HG02943 (cell line): ENCODE data around the gene RRAS2.
"Not testable (repeated sequence)": the region's sequence is repeated elsewhere in the genome, so short reads cannot be mapped to it uniquely, and the experiment has no call there.

Experiments used
- ATAC-seq: cut with Tn5 transposase; IDR thresholded peaks from one replicate; pipeline ENCODE4 v1.9.1; 2021; ENCODE audit warnings: mild to moderate bottlenecking, low read depth, moderate library complexity; ENCODE audit not compliant: unreplicated experiment

The RRAS2 gene

GRCh38 chr11:14264966-14265365, 94.0 kb downstream of the RRAS2 start:
- ATAC-seq = no peak

DNA sequence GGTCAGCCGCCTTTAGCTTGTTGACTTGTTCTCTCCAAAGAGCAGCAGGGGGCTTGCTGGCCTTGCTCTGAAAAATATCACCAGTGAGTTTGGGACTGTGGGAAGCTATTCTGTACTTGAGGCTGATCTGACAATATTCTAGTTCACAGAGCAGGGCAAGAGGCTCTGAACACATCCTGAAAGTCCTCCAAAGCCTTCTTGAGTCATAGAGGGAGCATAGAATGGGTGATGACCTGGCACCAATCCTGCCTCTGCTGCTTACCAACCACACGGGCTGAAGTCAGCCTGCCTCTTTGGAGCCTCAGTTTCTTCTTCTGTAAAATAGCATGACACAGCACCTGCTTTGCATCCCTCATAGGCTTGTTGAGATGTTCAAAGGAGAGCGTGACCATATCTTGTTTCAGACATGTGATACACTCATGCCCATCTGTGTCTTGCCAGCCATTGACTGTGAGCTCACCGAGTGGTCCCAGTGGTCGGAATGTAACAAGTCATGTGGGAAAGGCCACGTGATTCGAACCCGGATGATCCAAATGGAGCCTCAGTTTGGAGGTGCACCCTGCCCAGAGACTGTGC, 96.6 kb downstream of the RRAS2 start:
- ATAC-seq = no peak

- ATAC-seq = no peak
Observed at GRCh38 chr11:14261066-14261465, 97.9 kb downstream of the RRAS2 start.

DNA sequence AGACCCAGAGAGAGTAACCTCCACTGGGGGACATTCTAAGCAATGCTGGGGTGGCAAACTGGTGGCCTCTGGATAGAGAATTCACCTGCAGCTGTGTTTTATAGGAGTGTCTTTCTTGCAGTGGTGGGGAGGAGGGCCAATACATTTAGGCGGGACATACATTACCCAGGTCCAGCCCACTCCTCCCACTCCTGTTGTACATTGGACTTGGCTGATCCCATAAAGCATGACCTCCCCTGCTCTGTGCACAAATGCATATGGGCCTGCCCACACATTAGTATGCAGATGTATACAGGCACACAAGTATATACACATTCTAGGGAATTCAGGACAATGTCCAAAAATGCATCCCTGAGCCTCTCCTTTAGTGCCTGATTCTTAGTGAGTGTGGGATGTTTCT, 99.1 kb downstream of the RRAS2 start:
- no peak for ATAC-seq

DNA sequence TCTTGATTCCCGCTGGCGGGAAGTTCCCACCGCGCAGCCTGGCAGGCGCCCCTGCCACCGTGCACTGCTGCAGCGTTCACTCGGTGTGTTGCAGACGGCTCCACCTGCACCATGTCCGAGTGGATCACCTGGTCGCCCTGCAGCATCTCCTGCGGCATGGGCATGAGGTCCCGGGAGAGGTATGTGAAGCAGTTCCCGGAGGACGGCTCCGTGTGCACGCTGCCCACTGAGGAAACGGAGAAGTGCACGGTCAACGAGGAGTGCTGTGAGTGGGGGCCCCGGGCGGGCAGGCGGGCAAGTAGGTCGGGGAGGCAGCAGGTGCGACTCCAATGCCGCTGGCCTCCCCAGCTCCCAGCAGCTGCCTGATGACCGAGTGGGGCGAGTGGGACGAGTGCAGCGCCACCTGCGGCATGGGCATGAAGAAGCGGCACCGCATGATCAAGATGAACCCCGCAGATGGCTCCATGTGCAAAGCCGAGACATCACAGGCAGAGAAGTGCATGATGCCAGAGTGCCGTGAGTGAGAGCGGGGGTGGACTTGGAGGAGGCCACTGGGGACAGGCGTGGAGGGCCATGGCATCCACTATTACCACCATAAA, 99.7 kb downstream of the RRAS2 start:
- no peak for ATAC-seq

GRCh38 chr11:14258221-14258935, 100.6 kb downstream of the RRAS2 start:
- ATAC-seq = no peak

DNA sequence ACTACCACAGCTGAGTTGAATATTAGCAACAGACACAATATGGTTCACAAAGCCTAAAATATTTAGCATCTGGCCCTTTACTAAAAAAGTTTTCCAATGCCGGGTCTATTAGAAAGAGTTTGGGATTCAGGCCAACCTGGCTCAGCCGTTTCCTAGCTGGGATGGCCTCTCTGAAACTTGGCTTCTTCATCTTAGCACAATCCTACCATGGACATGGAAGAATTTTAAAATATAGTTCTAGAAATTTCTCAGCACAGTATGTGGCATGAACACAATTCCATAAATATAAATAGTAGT, 103.8 kb downstream of the RRAS2 start:
- ATAC-seq = no peak

- no peak for ATAC-seq
Observed at GRCh38 chr11:14254533-14255237, 104.3 kb downstream of the RRAS2 start.

DNA sequence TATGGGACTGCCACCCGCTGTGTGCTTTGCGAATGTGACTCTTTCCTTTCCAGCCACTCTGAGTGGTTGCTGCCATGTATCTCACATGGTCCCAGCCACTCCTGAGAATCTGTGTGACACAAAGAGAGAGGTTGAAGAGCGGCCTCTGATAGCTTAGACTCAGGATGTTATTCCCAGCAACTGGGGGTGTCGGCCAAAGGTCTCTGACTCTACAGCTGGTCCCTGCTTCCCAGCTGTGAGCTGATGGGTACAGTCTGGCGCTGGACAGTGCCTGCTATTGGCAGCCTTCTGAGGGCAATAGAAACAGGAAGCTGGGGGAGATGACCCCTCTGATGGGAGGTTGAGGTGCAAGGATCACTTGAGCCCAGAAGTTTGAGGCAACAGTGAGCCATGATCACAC, 105.1 kb downstream of the RRAS2 start:
- ATAC-seq = no peak

- ATAC-seq = no peak
Observed at GRCh38 chr11:14253421-14253820, 105.6 kb downstream of the RRAS2 start.

- not testable (repeated sequence) for ATAC-seq
Observed at GRCh38 chr11:14252501-14252900, 106.5 kb downstream of the RRAS2 start.

DNA sequence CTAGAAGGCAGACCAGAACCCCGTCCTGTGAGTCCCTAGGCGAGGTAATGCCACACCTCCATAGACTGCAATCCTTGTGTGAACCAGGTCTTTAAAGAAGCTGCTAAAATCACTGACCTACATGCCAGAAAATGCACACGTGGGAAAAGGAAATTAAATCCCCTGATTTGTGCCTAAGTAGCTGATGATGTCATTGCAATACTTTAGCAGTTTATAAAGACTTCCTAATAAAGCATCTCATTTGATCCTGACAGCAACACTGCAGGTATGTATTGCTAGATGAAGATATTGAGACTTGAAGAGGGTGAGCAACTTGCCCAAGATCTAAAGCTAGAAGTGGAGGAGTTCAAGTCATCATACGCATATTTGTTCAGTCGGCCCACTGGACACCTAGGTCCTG, 107.2 kb downstream of the RRAS2 start:
- ATAC-seq = no peak

- no peak for ATAC-seq
Observed at GRCh38 chr11:14249121-14249963, 109.6 kb downstream of the RRAS2 start.

DNA sequence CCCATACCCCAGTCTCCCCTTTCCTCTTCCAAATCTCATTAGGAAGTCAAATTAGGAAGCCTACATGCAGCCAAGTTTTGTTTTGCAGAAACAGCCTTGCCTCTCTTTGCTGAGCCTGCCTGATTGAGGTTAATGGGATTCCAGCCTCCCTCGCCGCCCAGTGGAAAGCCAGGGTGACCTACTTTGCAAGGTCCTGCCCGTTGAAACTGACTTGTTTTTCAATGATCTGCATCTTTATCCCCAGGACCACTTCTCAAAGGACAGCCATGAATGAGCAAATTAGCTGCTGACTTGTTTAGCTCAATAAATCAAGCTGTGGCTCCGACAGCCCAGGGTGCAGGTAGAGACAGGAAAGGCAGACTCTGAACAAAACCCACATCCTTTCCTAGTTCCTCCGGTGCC, 110.4 kb downstream of the RRAS2 start:
- no peak for ATAC-seq

DNA sequence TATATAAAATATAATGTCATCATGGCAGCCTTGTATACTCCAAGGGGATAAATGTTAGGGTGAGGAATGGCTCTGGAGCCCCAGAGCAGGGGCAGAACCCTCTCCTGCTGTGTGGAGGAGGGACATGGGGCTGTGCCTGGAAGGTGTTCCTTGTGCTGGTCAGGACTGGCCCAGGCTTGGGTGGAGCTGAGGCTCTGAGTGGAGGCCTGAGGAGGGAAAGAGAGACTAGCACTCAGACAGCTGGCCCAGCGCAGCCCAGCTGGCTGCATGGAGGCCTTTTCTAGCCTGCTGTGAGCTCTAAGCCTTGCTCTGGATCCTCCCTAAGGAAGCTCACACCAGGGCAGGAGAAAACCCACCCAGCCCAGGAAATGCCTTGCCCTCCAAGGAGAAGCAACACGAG, 113.5 kb downstream of the RRAS2 start:
- no peak for ATAC-seq

DNA sequence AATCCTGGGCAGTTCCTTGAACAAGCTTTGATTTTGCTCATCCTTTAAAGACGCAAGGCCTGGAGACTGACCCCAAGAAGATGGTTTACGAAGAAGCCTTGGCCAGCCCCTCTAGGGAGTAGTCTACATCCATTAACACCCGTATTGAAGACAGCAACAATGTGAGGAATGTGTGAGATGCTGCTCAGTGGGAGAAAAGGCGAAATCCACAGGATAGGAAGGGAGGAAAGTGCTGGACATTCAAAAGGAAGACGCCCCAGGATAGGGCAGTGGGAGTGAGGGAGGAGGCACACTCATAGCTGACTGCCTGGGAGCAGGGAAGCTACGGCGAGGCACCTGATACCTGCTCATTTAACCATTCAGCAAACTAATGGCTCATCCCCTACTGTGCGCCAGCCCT, 114.1 kb downstream of the RRAS2 start:
- no peak for ATAC-seq

- ATAC-seq = no peak
Observed at GRCh38 chr11:14242733-14243132, 116.2 kb downstream of the RRAS2 start.

- no peak for ATAC-seq
Observed at GRCh38 chr11:14242187-14242586, 116.8 kb downstream of the RRAS2 start.

DNA sequence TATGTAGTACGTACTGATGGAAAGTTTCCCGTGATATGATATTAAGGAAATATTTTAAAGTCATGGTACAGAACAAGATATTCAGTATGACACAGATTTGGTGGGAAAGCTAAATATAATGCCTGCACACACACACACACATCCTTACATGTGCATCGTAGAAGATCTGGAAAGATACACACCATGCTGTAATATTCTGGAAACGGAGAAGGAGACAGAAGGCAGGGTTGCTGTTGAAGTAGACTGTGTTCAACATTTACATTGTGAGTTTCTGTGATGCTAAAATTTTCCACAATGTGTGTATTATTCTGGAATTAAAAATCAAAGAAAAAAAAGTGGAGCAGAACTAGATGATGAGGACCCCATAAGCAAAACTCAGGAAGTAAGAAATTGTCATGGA, 118.0 kb downstream of the RRAS2 start:
- ATAC-seq = no peak

GRCh38 chr11:14240221-14240620, 118.8 kb downstream of the RRAS2 start:
- no peak for ATAC-seq

GRCh38 chr11:14237444-14237961, 121.5 kb downstream of the RRAS2 start:
- peak; percentile 94 for ATAC-seq
